Measurements from ENCODE around the gene RBM12. TPM values are rescaled to one million over a fixed set of nuclear protein-coding genes. Genes with fewer than 3 reads are reported as not detected.

RBM12 gene
- total RNA-seq, 1 donor from 2014 or later: 127 TPM

DNA sequence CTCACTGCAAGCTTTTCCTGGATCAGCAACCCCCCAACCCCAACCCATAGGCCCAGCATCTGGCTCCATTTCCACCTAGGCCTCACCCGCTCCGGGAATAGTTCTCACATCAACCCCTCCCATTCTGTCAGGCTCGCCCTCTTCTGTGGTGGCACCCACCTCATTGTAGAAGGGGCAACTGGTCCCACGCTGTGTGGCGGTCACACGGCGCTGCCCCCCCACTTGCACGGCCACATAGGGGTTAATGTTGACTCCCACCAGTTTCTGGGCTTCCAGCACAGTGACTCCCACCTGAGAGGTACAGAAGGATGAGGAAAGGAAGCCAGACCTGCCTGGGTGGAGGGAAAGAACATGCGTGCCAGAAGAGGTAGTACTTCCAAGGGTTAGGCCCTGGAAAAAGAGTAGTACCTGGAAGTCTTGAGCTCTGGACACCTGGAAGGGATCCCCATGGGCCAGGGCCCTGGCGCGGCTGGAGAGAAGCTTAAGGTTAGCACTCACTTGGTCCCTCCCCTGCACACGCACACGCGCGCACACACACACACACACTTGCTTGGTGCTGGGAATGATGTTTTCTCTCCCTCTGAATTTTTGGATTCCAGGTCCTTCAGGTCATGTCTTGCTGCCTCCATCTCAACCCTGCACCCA, 61.7 kb downstream of the RBM12 start:
- intact Hi-C loops (cut with micrococcal nuclease): no loop called here

DNA sequence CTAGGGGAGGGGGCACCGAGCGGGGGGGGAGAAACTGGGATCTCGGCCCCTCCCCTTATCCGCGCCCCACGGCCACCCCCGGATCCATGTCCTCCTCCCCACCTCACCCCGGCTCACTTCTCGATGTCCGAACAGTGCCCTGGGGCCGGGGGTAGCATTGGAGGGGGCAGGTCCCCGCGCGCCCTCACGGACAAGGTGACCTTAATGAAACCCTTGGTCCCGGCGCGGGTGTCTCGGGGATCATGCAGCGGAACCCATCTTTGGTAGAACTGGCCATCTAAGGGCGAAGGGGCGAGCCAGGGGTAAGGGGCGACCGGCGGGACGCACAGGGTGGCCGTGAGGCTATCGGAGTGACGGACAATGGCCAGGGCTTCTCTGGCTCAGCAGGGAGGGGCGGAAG, 62.7 kb downstream of the RBM12 start:
- intact Hi-C loops (cut with micrococcal nuclease): loop anchor here (1.0 kb wide), 4 partner anchors 14 to 282 kb away; partner anchors contain the start of genes NFS1 and ROMO1

DNA sequence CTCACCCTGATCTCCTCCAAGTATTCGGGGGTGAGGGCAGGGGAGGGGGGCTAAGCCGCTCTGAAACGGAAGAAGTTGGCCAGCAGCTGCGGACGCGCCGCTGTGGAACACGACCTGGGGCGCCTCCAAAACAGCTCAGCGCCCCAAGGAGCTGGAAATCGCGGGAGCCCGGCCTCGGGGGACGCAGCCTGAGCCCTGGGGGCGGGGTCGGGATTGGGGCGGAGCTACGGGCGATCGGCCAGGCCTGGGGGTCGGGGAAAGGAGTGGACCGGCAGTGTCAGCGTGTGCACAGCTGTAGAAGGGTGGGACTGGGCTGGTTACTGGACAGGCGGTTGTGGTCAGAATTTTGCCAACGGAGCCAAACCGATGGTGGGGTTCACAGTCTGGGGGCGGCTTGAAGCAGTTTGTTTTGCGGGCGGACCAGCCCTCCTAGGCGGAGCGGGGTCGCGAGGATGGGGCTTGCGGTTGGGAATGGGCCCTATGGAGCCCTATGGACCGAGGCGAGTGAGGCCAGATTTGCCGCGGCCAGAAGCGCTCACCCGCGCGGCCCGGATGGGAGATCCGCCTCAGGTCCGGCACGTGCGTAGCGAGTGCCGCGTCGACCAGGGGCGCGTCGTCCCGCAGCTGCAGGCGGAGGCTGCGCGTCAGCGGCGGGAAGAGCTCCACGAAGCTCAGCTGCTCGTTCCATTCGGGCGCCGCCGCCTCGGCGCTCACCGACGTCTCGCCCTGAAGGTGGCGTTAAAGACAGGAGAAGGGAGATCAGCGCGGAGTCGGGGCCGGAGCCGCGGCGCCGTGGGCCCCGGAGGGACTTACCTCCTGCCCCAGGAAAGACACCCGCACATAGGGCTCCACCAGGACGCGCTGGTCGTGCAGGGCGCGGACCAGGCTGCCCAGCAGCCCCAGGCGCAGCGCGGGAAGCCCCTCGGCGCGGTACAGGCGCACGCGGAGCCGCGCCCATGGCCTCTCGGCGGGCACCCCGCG, 63.4 kb downstream of the RBM12 start:
- intact Hi-C loops (cut with micrococcal nuclease): loop anchor here (1.0 kb wide), 4 partner anchors 15 to 283 kb away; partner anchors contain the start of genes NFS1 and ROMO1

GRCh38 chr20:35600176-35600992, 64.3 kb downstream of the RBM12 start:
- intact Hi-C loops (cut with micrococcal nuclease): no loop called here

DNA sequence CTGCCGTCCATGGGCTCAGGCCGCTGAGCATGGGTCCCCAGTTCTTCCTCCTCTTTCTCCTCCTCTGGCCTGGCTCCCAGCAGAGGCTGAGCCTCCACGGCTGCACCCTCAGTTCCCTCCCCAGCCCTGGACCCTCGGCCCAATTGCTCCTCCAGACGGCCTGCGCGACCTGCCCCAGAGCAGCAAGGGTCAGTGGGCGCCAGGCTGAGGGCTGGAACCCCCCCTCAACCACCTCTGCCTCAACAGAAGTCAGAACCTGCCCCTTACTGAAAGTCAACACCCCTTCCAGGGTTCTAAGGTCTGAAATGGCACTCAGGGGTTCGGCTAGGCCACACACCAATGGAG, 65.0 kb downstream of the RBM12 start:
- intact Hi-C loops (cut with micrococcal nuclease): no loop called here

Other genes starting within 250 kb of the RBM12 start
- 0.07 TPM in 1 of 2 replicates, not detected in the other for gene GDF5, start 226.7 kb downstream of the RBM12 start, total RNA-seq
- 69.9 and 74.1 TPM in 2 replicates for gene CEP250, start 209.3 kb downstream of the RBM12 start, total RNA-seq
- gene C20orf173, start 135.2 kb downstream of the RBM12 start, total RNA-seq: not detected in 2 replicates
- gene ERGIC3, start 122.8 kb downstream of the RBM12 start, total RNA-seq: 140 and 149 TPM in 2 replicates
- 2.6 and 2.9 TPM in 2 replicates for gene SPAG4, start 49.1 kb downstream of the RBM12 start, total RNA-seq
- 266 and 276 TPM in 2 replicates for gene CPNE1, start within 50 bp of the RBM12 start, total RNA-seq
- 25.0 and 27.6 TPM in 2 replicates for gene NFS1, start 34.5 kb upstream of the RBM12 start, total RNA-seq
- gene ROMO1, start 34.5 kb upstream of the RBM12 start, total RNA-seq: 86.0 and 91.8 TPM in 2 replicates
- gene RBM39, start 77.4 kb upstream of the RBM12 start, total RNA-seq: 387 and 394 TPM in 2 replicates
- gene PHF20, start 107.1 kb upstream of the RBM12 start, total RNA-seq: 62.7 and 64.1 TPM in 2 replicates